IPS-NIHi7 (cell line): ENCODE data around the gene LPAR2.

Experiments used
- DNase-seq: peaks from one replicate; pipeline ENCODE4 v3.0.0; 2012; ENCODE audit warnings: mixed read lengths; ENCODE audit errors: extremely low spot score

Gene LPAR2

DNA sequence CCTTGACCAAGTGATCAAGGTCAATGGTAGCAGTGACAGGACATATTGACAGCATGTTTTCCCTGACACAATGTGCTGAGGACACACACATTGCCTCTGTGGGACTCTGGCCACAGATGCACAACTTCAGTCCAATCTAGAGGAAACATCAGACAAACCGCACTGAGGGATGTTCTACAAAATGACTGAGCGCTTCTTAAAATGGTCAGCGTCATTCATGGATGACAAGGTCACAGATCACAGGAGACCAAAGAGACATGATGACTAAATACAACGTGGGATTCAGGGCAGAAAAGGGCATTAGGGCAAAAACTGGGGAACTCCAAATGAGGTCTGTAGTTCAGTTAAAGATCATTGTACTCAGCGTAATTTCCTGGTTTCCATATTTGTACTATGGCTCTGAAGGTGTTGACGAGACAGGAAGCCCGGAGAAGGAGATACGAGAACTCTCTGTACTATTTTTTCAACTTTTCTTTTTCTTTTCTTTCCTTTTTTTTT, 30.2 kb downstream of the LPAR2 start:
- no peak for DNase-seq

DNA sequence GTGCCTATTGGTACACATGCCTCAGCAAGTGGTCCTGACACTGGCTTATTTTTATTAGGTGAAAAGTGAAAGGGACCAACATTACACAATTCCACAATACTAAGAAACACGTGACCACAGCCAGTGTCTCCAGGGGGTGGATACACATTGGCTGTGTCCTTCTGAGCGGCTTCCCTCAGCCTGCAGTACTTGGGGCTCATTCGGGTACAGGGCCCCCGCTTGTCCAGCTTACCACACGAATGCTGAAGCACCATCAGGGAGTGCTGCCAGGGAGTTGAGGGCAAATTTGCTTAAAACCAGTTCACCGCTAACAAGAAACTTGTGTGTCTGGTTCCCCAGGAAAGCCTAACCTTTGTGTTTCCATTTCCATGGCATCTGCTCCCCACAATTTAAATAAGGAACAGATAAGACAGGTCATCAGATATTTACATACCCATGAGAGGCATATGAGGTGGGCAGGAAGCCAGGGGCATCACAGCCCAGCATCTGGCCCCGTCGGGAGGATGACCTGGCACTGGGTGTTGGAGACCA, 32.8 kb downstream of the LPAR2 start:
- no peak for DNase-seq

DNA sequence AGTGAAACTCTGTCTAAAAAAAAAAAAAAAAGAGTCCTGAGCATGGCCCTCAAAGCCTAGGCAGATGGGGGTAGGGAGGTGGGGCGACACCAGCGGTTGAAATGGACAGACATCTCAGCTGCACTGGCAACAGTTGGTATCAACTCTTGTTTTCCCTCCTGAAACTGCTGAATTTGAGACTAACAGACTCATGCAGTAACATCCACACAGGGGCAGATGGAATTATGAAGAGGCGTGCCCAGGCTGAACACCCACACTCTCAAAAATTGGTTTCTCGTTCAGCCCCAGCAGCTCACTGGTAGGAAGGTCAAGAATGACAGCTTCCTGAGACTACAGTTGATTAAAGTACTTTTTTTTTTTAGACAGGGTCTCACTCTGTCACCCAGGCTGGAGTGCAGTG, 33.6 kb downstream of the LPAR2 start:
- DNase-seq = no peak

DNA sequence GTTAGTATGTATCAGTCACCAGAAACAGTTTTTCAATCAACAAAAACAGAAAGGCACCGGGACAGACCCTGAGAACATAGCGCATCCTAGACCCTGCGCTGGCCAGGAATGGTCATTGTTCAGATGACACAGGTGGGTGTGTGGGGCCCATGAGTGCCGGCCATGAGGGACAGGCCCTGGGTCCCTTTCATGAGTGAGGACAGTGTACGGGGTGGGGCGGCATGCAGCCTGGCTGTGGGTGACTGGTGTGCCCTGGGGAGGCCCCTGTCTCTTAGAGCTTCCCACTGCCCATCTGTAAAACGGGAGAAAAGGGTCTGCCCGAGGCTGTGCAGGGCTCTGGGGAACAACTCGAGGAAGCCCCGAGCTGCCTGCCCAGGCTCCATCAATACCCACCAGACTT, 35.3 kb downstream of the LPAR2 start:
- no peak for DNase-seq

DNA sequence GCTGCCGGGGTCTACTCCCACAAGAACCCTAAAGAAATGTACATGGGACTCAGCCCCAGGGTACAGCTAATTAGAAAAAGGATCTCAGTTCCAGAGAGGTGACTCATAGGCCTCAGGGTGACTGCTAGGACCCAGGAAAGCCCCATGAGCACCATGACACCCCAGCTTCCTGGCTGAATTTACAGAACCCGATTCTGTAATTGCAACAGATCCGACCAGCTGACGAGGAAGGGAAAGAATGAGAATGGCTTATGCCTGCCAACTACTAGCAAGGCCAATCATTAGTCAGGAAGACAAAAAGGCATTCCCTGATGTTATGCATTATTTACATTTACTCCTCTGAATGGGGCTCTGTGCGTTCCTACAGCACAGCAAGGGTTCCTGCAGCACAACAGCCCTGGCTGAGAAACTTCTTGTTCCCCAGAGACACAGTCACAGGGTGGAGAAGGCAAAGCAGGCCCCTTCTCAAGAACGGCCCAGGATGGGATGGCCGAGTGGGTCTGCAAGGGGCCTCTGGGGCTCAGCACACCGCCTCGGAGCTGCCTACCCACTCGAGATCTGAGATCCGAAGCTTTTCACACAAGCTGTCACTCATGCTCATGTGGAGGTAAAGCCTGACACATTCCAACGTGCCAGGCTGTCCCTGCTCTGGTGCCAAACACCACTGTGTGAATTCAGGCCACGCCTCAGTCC, 36.7 kb downstream of the LPAR2 start:
- DNase-seq = peak; percentile 64

DNA sequence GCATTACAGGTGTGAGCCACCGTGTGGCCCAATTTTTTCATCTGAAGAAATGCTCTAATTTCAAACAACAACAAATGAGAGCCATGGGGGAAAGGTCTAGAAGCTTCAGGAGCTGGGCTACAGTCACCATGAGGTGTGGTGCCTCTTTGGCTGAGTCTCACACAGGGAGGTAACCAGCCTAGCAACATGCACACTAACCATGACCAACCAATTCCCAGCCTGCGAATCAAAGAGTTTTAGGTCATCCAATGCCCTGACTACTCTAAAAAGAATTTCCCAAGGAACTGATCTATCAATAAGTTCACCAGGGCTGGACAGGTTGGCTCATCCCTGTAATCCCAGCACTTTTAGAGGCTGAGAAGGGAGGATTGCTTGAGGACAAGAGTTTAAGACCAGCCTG, 39.5 kb downstream of the LPAR2 start:
- no peak for DNase-seq

DNA sequence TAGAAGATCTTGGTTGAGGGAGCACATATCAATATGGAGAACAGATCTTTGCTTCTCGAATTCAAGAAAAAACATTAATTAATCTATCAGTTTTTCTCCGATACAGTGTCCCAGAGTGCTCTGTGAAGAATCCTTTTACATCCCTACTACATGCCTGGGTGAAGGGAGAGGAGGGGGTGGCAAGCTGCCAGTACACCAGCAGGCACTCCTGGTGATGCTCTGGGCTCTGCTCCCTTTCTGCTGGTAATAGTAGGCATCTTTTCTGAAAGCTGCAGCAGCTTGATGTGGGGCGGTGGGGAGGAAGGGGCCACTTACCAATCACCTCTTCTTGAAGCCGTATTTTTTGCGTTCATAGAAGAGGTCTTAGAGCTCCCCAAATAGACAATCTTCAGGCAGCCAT, 40.2 kb downstream of the LPAR2 start:
- no peak for DNase-seq

DNA sequence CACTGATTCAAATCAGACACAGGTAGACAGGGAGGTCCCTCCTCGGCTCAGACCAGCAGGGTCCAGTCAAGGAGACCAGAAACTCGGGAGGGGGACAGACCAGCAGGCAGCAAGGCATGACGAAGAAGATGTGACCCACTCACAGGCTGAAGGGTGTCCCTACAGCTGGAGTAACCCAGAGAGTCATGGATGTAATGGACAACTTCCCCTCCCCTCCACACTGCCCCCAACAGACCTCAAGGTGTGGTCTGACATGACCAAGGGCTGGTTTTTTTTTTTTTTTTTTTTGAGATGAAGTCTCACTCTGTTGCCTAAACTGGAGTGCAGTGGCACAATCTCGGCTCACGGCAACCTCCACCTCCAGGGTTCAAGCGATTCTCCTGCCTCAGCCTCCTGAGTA, 43.7 kb downstream of the LPAR2 start:
- no peak for DNase-seq

DNA sequence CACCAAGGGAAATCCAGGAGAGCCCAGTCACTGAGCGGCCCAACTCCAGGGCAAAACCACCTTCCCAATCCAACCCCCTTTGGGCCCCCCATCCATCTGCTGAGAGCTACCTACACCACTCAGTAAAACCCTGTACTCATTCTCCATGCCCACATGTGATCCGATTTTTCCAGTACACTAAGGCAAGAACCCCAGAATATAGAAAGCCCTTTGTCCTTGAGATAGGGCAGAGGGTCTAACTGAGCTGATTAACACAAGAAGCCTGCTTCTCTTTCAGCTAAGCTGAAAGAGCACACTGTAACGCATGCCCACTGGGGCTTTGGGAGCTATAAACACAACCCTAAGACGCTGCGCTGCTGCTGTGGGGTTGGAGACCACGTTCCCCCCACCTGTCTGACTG, 45.5 kb downstream of the LPAR2 start:
- DNase-seq = no peak

DNA sequence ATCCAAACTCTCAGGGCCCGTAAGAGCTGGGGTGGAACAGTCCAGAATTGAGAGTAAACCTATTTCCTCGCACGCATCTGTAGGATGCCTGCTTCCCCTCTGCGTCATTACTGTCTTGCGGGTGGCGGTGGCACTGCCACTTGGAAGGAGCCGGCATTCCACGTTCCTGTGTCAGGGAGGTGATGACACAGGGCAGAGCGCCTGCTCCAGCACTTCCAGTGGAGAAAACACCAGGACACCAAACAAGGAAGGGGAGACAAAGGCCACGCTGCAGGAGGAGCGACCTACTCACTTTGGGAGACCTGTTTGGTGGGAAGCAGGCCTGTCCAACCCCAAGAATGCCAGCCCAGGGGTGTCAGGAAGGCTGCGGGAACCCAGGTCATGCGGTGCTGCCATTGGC, 46.6 kb downstream of the LPAR2 start:
- DNase-seq = no peak

DNA sequence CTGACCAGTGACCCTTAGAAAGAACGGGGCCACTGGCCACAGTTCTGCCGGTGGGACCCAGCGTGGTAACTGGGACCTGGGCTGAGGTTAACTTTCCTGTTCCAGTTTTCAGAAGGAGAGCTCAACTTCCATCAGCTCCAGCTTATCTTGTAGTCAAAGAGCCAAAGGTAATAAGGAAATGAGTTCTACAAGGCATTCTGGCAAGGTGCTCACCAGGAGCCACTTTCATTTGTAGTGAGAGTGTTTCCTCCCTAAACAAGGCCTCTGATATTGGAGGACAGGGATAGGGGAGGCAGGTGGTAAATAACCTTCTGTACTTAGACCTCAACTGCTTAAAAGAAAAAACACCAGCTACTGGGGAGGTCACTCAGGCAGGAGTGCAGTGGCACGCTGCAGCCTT, 47.6 kb downstream of the LPAR2 start:
- DNase-seq = no peak

DNA sequence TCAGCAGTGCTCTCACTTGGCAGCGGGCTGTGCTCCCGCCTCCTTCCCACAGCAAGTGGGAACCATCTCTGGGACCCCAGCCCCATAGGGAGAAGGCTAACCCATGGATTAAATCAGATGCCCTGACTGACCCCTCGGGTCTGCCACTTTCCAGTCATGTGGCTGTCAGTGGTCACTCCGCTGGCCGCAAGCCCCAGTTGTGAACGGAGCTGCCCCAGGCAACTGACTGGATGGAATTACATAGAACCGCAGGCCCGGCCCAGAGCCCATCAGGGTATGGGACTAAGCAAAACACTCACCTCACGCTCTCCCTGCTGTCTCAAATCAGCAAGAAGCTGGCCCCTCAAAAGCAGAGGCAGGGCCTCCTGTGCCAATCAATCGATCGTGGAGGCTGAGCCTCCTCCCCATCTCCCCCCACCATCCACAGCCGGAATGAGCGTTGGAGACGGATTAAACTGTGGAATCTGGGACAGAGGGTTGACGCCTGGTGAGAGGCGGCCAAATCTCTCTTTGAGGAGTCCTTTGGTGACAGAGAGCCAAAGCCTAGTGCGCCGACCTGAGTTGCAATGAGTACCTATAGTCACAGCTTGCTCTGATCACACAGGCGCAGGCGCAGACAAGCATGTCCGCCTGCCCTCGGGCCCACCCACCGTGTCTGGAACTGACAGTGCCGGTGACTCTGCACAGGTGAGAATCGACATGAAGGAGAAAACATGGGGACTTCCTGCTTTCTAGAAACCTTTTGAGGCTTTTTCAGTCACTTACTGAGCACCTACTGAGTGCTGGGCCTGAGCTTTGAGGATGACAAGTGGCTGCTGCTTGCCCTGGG, 48.3 kb downstream of the LPAR2 start:
- DNase-seq = no peak

DNA sequence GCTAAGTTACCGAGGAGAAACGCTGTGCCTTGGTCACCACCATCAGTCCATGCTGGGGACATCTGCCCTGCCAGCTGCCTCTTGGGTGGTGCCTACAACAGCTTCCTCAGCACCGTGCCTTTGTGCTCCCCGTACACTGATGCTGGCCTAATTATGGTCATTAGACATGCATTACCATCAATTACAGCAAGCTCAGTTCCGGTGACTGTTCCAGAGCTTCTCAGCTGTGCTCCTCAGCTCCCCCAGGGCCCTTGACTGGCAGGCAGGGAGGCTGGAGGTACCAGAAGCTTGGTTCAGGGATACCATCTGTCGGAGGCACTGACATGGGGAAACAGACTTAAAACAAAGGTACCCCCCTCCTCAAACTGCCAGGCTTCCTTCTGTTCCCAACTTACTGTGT, 49.8 kb downstream of the LPAR2 start:
- DNase-seq = no peak

DNA sequence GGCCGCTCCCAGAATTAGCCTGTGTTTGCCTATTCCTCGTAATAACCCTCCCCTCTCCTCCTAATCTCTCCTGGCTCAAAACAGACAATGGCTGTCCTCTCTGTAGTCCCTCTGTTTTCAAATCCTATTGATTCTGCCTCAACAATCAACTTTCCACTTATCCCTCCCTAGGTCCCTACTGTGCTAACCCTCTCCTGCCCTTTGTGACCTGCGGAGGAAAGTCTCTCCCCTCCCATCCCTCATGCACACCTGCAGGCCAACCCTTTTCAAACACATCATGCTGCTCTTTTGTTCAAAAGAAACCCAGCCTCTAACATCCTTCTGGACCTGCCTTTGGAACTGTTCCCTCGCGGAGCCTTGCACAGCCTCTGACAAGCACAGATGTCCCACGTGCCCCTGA, 52.6 kb downstream of the LPAR2 start:
- peak; percentile 62 for DNase-seq
